HEK293 (cell line): Measurements from ENCODE around the gene INO80B.

Experiments used
- AEBP2 ChIP-seq: fragments of 450-650 bp; formaldehyde crosslinking; IDR thresholded peaks from 2 replicates; pipeline ENCODE4 v1.5.1; 2016; ENCODE audit warnings: missing biosample characterization, missing genetic modification characterization, borderline replicate concordance
- BCL11A ChIP-seq: fragments of 450-650 bp; formaldehyde crosslinking; IDR thresholded peaks from 2 replicates; pipeline ENCODE4 v1.5.1; 2016; ENCODE audit warnings: low read depth, missing biosample characterization, missing genetic modification characterization
- BCL11B ChIP-seq: fragments of 450-650 bp; formaldehyde crosslinking; IDR thresholded peaks from 2 replicates; pipeline ENCODE4 v1.5.1; 2016; ENCODE audit warnings: low read depth, missing biosample characterization, missing genetic modification characterization
- KLF1 ChIP-seq: fragments of 450-650 bp; formaldehyde crosslinking; IDR thresholded peaks from 2 replicates; pipeline ENCODE4 v1.5.1; 2016; ENCODE audit warnings: missing biosample characterization, missing genetic modification characterization
- KLF7 ChIP-seq: fragments of 450-650 bp; formaldehyde crosslinking; IDR thresholded peaks from 2 replicates; pipeline ENCODE4 v1.5.1; 2016; ENCODE audit warnings: missing biosample characterization, missing genetic modification characterization, borderline replicate concordance
- PRDM1 ChIP-seq: fragments of 450-650 bp; formaldehyde crosslinking; IDR thresholded peaks from 2 replicates; pipeline ENCODE4; 2016; ENCODE audit warnings: missing biosample characterization, missing genetic modification characterization
- PRDM2 ChIP-seq: fragments of 450-650 bp; formaldehyde crosslinking; IDR thresholded peaks from 2 replicates; pipeline ENCODE4 v1.5.1; 2016; ENCODE audit warnings: missing biosample characterization, missing genetic modification characterization, borderline replicate concordance
- SALL2 ChIP-seq: fragments of 450-650 bp; formaldehyde crosslinking; IDR thresholded peaks from 2 replicates; pipeline ENCODE4 v1.5.0; 2017; ENCODE audit warnings: missing biosample characterization, mild to moderate bottlenecking, missing genetic modification characterization, borderline replicate concordance
- SP3 ChIP-seq: fragments of 450-650 bp; formaldehyde crosslinking; IDR thresholded peaks from 2 replicates; pipeline ENCODE4 v1.5.1; 2016; ENCODE audit warnings: missing biosample characterization, missing genetic modification characterization
- YY1 ChIP-seq: fragments of 450-650 bp; formaldehyde crosslinking; IDR thresholded peaks from 2 replicates; pipeline ENCODE4 v1.5.1; 2018; ENCODE audit warnings: missing biosample characterization, missing genetic modification characterization
- ZFHX2 ChIP-seq: fragments of 450-650 bp; formaldehyde crosslinking; conservative IDR thresholded peaks from 2 replicates; pipeline ENCODE4 v1.5.1; 2016; ENCODE audit warnings: missing biosample characterization, missing genetic modification characterization
- ZNF174 ChIP-seq: fragments of 450-650 bp; formaldehyde crosslinking; IDR thresholded peaks from 2 replicates; pipeline ENCODE4 v1.5.0; 2017; ENCODE audit warnings: missing biosample characterization, mild to moderate bottlenecking, missing genetic modification characterization
- ZNF202 ChIP-seq: fragments of 450-650 bp; formaldehyde crosslinking; IDR thresholded peaks from 2 replicates; pipeline ENCODE4 v1.5.1; 2016; ENCODE audit warnings: missing biosample characterization, missing genetic modification characterization, borderline replicate concordance
- ZNF211 ChIP-seq: fragments of 450-650 bp; formaldehyde crosslinking; IDR thresholded peaks from 2 replicates; pipeline ENCODE4 v1.5.1; 2016; ENCODE audit warnings: low read depth, missing biosample characterization, missing genetic modification characterization
- ZNF214 ChIP-seq: fragments of 450-650 bp; formaldehyde crosslinking; IDR thresholded peaks from 2 replicates; pipeline ENCODE4 v1.5.1; 2017; ENCODE audit warnings: missing biosample characterization, mild to moderate bottlenecking, missing genetic modification characterization, borderline replicate concordance
- ZNF23 ChIP-seq: fragments of 450-650 bp; formaldehyde crosslinking; IDR thresholded peaks from 2 replicates; pipeline ENCODE4 v1.5.1; 2016; ENCODE audit warnings: missing biosample characterization, missing genetic modification characterization, borderline replicate concordance
- ZNF24 ChIP-seq: fragments of 450-650 bp; formaldehyde crosslinking; IDR thresholded peaks from 2 replicates; pipeline ENCODE4 v1.5.1; 2016; ENCODE audit warnings: missing biosample characterization, missing genetic modification characterization
- ZNF302 ChIP-seq: fragments of 450-650 bp; formaldehyde crosslinking; IDR thresholded peaks from 2 replicates; pipeline ENCODE4 v1.5.1; 2016; ENCODE audit warnings: missing biosample characterization, missing genetic modification characterization, low read depth
- ZNF341 ChIP-seq: fragments of 450-650 bp; formaldehyde crosslinking; IDR thresholded peaks from 2 replicates; pipeline ENCODE4; 2016; ENCODE audit warnings: low read depth, missing biosample characterization, missing genetic modification characterization
- ZNF48 ChIP-seq: fragments of 450-650 bp; formaldehyde crosslinking; IDR thresholded peaks from 2 replicates; pipeline ENCODE4 v1.5.1; 2016; ENCODE audit warnings: missing biosample characterization, missing genetic modification characterization
- ZNF558 ChIP-seq: fragments of 450-650 bp; formaldehyde crosslinking; IDR thresholded peaks from 2 replicates; pipeline ENCODE4 v1.5.1; 2016; ENCODE audit warnings: missing biosample characterization, missing genetic modification characterization
- ZNF571 ChIP-seq: fragments of 450-650 bp; formaldehyde crosslinking; IDR thresholded peaks from 2 replicates; pipeline ENCODE4 v1.5.0; 2017; ENCODE audit warnings: missing biosample characterization, missing genetic modification characterization
- ZNF585B ChIP-seq: fragments of 450-650 bp; formaldehyde crosslinking; IDR thresholded peaks from 2 replicates; pipeline ENCODE4 v1.5.1; 2016; ENCODE audit warnings: missing biosample characterization, missing genetic modification characterization
- ZNF610 ChIP-seq: fragments of 450-650 bp; formaldehyde crosslinking; IDR thresholded peaks from 2 replicates; pipeline ENCODE4 v1.5.1; 2016; ENCODE audit warnings: missing biosample characterization, missing genetic modification characterization, borderline replicate concordance
- ZNF768 ChIP-seq: fragments of 450-650 bp; formaldehyde crosslinking; IDR thresholded peaks from 2 replicates; pipeline ENCODE4 v1.5.1; 2018; ENCODE audit warnings: missing biosample characterization, mild to moderate bottlenecking, missing genetic modification characterization
- TF ChIP-seq, protein P1 (sequence below): fragments of 450-650 bp; formaldehyde crosslinking; IDR thresholded peaks from 2 replicates; pipeline ENCODE4 v1.5.1; 2016; ENCODE audit warnings: missing biosample characterization, missing genetic modification characterization
- TF ChIP-seq, protein P2 (sequence below): fragments of 450-650 bp; formaldehyde crosslinking; IDR thresholded peaks from 2 replicates; pipeline ENCODE4 v1.5.1; 2016; ENCODE audit warnings: missing biosample characterization, missing genetic modification characterization

Gene INO80B

GRCh38 chr2:74472086-74472944 is 17.4 kb downstream of the INO80B start, which contains the start of gene MRPL53 (continued):
- TF ChIP-seq PRDM2 (tag by site-specific recombination) (no peak), ZNF585B (tag by site-specific recombination) (no peak), ZNF558 (tag by site-specific recombination) (no peak), PRDM1 (no peak), ZNF341 (tag by site-specific recombination) (peak; percentile 89), ZFHX2 (tag by site-specific recombination) (peak; percentile 29; the same call in 1 of the 2 replicates), ZNF610 (tag by site-specific recombination) (peak; percentile 38; the same call in 1 of the 2 replicates), ZNF214 (tag by site-specific recombination) (no peak), ZNF23 (tag by site-specific recombination) (no peak), ZNF24 (tag by site-specific recombination) (peak; percentile 45; the same call in 1 of the 2 replicates), BCL11A (tag by site-specific recombination) (no peak), KLF1 (tag by site-specific recombination) (no peak), KLF7 (no peak), ZNF48 (tag by site-specific recombination) (no peak), BCL11B (tag by site-specific recombination) (no peak), YY1 (tag by site-specific recombination) (peak; percentile 93), SALL2 (tag by site-specific recombination) (no peak), ZNF174 (tag by site-specific recombination) (no peak), SP3 (tag by site-specific recombination) (peak; percentile 63), ZNF571 (tag by site-specific recombination) (no peak), ZNF768 (tag by site-specific recombination) (no peak), ZNF211 (no peak), ZNF202 (tag by site-specific recombination) (no peak), ZNF302 (no peak), AEBP2 (tag by site-specific recombination) (no peak)
- TF ChIP-seq, protein P1, sequence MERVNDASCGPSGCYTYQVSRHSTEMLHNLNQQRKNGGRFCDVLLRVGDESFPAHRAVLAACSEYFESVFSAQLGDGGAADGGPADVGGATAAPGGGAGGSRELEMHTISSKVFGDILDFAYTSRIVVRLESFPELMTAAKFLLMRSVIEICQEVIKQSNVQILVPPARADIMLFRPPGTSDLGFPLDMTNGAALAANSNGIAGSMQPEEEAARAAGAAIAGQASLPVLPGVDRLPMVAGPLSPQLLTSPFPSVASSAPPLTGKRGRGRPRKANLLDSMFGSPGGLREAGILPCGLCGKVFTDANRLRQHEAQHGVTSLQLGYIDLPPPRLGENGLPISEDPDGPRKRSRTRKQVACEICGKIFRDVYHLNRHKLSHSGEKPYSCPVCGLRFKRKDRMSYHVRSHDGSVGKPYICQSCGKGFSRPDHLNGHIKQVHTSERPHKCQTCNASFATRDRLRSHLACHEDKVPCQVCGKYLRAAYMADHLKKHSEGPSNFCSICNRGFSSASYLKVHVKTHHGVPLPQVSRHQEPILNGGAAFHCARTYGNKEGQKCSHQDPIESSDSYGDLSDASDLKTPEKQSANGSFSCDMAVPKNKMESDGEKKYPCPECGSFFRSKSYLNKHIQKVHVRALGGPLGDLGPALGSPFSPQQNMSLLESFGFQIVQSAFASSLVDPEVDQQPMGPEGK (tag by site-specific recombination): no peak
- TF ChIP-seq, protein P2, sequence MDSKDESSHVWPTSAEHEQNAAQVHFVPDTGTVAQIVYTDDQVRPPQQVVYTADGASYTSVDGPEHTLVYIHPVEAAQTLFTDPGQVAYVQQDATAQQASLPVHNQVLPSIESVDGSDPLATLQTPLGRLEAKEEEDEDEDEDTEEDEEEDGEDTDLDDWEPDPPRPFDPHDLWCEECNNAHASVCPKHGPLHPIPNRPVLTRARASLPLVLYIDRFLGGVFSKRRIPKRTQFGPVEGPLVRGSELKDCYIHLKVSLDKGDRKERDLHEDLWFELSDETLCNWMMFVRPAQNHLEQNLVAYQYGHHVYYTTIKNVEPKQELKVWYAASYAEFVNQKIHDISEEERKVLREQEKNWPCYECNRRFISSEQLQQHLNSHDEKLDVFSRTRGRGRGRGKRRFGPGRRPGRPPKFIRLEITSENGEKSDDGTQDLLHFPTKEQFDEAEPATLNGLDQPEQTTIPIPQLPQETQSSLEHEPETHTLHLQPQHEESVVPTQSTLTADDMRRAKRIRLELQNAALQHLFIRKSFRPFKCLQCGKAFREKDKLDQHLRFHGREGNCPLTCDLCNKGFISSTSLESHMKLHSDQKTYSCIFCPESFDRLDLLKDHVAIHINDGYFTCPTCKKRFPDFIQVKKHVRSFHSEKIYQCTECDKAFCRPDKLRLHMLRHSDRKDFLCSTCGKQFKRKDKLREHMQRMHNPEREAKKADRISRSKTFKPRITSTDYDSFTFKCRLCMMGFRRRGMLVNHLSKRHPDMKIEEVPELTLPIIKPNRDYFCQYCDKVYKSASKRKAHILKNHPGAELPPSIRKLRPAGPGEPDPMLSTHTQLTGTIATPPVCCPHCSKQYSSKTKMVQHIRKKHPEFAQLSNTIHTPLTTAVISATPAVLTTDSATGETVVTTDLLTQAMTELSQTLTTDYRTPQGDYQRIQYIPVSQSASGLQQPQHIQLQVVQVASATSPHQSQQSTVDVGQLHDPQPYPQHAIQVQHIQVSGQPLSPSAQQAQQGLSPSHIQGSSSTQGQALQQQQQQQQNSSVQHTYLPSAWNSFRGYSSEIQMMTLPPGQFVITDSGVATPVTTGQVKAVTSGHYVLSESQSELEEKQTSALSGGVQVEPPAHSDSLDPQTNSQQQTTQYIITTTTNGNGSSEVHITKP (tag by site-specific recombination): peak; percentile 72
